Fibroblast of mammary gland (primary cell): ENCODE results near the gene ZNF334.

Source experiments
- DNase-seq: peaks from one replicate; pipeline ENCODE4 v3.0.0-alpha.2; 2010; ENCODE audit warnings: low read depth
- H3K4me3 ChIP-seq: 2 replicates; pipeline ENCODE4 v1.5.1; 2011; ENCODE audit warnings: low read depth, mild to moderate bottlenecking, low read length, moderate library complexity; ENCODE audit not compliant: control insufficient read depth
- TF ChIP-seq, protein P1 (sequence below): conservative IDR thresholded peaks from 2 replicates; pipeline ENCODE4 v1.5.1; 2011; ENCODE audit warnings: low read depth, low read length, inconsistent platforms; ENCODE audit not compliant: control insufficient read depth, insufficient read depth

The ZNF334 gene

DNA sequence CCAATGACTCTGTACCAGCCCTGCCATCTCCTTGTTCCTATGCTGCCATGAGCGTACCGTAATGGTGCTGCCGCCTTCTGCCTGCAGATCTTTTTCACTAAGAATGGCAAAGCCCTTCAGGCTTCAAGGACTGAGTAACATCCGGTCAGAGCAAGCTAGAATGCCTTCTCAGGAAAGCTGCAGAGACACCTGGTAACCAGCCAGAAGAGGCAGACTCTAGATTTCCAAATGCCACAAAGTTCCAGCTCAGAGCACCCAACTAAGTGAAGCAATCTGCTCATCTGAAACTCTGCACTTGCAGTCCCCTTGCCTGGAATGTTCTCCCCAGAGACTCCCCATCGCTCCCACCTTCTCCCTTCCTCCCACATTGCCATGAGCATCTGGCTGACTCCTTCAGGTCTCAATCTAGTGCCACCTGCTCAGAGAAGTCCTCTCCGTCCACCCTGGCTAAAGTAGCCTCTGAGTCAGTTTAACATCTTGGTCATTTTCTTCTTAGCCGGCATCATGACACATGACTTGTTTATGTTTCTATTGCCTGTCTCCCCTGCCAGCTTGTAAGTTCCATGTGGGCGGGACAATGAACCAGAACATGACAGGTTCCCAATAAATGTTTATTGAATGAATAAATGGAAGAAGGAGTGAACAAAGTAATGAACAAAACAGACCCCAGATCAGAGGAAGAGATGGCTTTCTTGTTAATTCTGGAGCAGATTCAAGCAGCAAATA is 44.0 kb upstream of the ZNF334 start:
- TF ChIP-seq, protein P1, sequence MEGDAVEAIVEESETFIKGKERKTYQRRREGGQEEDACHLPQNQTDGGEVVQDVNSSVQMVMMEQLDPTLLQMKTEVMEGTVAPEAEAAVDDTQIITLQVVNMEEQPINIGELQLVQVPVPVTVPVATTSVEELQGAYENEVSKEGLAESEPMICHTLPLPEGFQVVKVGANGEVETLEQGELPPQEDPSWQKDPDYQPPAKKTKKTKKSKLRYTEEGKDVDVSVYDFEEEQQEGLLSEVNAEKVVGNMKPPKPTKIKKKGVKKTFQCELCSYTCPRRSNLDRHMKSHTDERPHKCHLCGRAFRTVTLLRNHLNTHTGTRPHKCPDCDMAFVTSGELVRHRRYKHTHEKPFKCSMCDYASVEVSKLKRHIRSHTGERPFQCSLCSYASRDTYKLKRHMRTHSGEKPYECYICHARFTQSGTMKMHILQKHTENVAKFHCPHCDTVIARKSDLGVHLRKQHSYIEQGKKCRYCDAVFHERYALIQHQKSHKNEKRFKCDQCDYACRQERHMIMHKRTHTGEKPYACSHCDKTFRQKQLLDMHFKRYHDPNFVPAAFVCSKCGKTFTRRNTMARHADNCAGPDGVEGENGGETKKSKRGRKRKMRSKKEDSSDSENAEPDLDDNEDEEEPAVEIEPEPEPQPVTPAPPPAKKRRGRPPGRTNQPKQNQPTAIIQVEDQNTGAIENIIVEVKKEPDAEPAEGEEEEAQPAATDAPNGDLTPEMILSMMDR = no peak
- H3K4me3 ChIP-seq = no peak overlapping the region
- peak; percentile 67 for DNase-seq

DNA sequence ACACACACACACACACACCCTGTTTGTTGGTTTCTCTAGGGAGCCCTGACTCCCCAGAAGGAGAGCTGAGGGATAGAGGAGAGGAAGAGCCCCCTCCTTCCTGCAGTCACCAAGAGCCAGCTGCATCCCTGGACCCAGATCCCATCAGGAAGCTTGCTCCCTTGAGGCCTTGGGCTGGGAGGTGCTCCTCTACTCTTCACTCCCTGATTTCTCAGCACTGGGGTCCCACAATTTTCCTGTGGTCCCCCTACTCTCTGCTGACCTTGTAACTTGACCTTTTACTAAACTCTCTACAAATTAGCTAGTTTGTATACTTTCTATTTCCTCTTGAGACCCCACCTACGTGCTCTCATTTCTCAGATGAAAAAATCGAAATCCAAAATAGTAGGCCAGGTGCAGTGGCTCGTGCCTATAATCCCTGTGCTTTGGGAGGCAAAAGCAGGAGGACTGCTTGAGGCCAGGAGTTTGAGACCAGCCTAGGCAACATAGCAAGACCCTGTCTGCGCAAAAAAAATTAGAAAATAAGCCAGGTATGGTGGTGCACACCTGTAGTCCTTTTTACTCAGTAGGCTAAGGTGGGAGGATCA is 42.1 kb upstream of the ZNF334 start:
- DNase-seq = no peak
- TF ChIP-seq, protein P1 = no peak
- H3K4me3 ChIP-seq = no peak overlapping the region

DNA sequence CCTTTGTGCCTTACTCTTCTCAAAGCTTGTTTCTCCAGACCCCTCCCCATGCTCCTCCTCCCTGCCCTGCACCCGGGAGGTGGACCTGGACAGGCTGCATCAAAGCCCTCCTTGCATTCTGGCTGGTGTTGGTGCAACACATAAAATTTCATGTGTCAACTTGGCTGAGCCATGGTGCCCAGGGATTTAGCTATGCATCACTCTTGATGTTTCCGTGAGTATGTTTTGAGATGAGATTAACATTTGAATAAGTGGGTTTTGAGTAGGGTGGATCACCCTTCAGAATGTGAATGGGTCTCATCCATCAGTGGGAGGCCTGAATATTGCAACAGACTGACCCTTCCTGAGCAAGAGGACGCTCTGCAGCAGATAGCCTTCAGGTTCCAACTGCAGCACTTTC is 41.5 kb upstream of the ZNF334 start:
- TF ChIP-seq, protein P1 = no peak
- no peak for DNase-seq
- no peak overlapping the region for H3K4me3 ChIP-seq

DNA sequence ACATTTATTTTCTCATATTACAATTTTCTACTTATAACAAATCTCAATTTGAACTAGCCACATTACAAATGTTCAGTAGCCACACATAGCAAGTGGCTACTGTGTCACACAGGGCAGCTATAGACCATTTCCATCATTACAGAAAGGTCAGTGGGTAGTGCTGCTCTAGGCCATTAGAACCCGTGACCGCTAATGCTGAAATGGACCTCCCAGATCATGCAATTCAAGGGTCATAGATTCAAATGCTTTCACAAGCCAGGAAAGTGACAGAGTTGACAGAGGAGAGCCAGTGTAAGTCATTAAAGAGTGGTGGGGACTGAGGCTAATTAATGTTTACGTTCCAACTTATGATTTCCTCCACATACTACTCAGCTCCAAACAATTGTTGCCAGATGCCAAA is 40.6 kb upstream of the ZNF334 start:
- TF ChIP-seq, protein P1 = no peak
- no peak overlapping the region for H3K4me3 ChIP-seq
- DNase-seq = no peak

DNA sequence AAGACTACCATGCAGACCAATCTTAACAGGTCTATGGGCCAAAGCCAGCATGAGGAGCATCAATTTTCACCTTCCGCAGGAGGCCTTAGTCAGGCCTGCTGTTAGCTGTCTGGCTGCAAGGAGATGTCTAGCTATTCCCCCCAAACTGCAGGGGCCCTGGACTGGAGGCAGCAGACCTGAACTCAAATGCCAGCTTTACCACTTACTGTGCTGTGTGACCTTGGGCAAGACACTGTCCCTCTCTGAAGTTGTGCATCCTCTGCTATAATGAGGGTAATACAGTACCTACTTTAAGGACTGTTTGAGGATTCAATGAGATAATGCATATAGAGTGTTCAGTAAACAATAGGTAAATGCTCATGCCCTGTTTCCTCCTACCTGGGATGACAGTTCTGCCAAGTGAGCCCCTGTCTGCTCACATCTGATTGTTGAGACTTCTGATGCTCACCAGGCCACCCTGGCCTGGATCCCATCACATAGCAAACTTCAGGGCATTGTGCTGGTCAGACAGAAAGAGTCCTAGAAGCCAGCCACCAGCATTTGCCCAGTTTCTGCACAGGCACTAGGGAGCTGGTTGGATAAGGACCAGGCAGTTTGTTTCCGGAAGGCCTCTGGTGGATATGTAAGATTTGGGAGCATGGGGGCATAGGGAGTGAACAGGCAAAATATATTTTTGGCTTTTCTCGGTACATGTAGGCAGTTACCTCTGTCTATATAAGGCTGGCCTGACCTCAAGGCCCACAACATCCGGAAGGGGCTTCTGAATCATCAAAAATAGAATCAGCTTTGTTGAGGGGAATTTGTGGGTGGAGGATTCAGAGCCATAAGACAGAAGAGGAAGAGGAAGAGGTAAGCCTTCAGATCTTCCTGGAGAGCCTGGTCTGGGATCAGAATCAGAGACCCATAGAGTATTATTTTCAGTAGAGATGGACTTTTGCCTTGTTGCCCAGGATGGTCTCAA is 39.4 kb upstream of the ZNF334 start:
- no peak for DNase-seq
- H3K4me3 ChIP-seq = no peak overlapping the region
- TF ChIP-seq, protein P1 = no peak

DNA sequence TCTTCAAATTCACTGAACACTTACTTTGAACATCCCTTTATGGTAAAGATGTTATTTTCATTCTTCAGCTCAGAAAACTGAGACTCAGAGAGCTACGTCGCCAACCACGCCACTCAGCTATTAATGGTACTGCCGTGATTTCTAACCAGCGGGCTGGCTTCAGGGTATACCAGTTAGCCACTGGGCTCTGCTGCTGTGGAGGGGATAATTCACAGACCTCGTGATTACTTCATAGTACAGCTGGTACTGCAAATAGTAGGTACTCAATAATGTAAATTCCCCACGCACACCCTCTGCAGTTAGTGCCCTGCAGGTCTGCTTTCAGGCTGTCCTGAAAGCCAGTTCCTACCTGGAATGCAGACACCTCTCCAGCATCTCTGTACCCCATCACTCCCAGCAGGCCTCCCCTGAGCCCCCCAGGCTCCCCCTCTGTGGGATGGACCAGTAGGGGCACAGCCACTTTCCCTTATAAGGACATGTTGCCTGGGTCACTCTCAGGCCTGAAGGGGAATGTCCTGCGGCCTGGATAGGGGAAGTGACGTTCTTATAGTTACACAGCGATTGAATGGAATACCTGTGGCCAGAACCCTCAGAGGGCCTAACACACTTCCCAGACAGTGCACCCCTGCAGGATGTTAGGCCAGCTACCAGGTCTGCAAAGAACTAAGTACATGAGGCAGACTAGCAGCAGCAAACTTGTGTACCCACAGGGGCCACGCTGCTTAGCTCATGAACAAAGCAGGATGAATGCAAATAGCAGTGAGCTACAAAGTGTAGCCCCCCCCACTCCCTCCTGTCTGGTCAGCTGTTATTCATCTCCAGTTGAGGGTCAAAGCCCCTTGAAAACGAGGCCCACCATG is 38.4 kb upstream of the ZNF334 start:
- TF ChIP-seq, protein P1 = no peak
- DNase-seq = no peak
- H3K4me3 ChIP-seq = no peak overlapping the region
